DOHH2 (cell line): Measurements from ENCODE around the gene PEMT.

Experiments
- CTCF ChIP-seq: fragments of 200-600 bp; sonication (generic); IDR thresholded peaks from one replicate; pipeline ENCODE4 v1.5.1; 2014; ENCODE audit warnings: antibody characterized with exemption, mild to moderate bottlenecking, low read depth, low read length; ENCODE audit not compliant: poor library complexity, severe bottlenecking
- EZH2phosphoT487 ChIP-seq: fragments of 200-600 bp; sonication (generic); IDR thresholded peaks from 2 replicates; pipeline ENCODE4 v1.6.1; 2017; ENCODE audit warnings: borderline replicate concordance, mild to moderate bottlenecking, antibody characterized with exemption, low read length, moderate library complexity, mixed read lengths

GRCh38 chr17:17555906-17556305 is 35.6 kb downstream of the PEMT start:
- TF ChIP-seq CTCF (no peak), EZH2phosphoT487 (no peak)
